ACC112 (cell line): ENCODE measurements around the gene RXRA.

ENCODE experiments used
- H2AFZ ChIP-seq: fragments of 200-600 bp; sonication (generic); one replicate; pipeline ENCODE4 v1.6.0; 2017; ENCODE audit warnings: antibody characterized with exemption, low read length; ENCODE audit not compliant: unreplicated experiment
- H3K27ac ChIP-seq: fragments of 200-600 bp; sonication (generic); 2 replicates; pipeline ENCODE4 v1.5.1; 2014; ENCODE audit warnings: low read depth, mild to moderate bottlenecking, antibody characterized with exemption, low read length, moderate library complexity
- H3K27me3 ChIP-seq: fragments of 200-600 bp; sonication (generic); 2 replicates; pipeline ENCODE4 v1.6.1; 2014; ENCODE audit warnings: mild to moderate bottlenecking, antibody characterized with exemption, low read length, moderate library complexity, mixed read lengths; ENCODE audit not compliant: insufficient read depth
- H3K36me3 ChIP-seq: fragments of 200-600 bp; sonication (generic); 2 replicates; pipeline ENCODE4 v1.6.1; 2016; ENCODE audit warnings: mild to moderate bottlenecking, antibody characterized with exemption, low read length, moderate library complexity, mixed read lengths; ENCODE audit not compliant: insufficient read depth
- H3K4me1 ChIP-seq: fragments of 200-600 bp; sonication (generic); one replicate; pipeline ENCODE4 v1.6.1; 2016; ENCODE audit warnings: low read length, mixed read lengths; ENCODE audit not compliant: insufficient read depth, unreplicated experiment, control insufficient read depth
- H3K4me3 ChIP-seq: fragments of 200-600 bp; sonication (generic); 2 replicates; pipeline ENCODE4 v1.5.1; 2014; ENCODE audit warnings: mild to moderate bottlenecking, low read depth, low read length
- H3K79me2 ChIP-seq: fragments of 200-600 bp; sonication (generic); one replicate; pipeline ENCODE4 v1.6.0; 2016; ENCODE audit warnings: low read length; ENCODE audit not compliant: control insufficient read depth, unreplicated experiment, insufficient read depth

The RXRA gene

GRCh38 chr9:134341929-134342745, 15.9 kb downstream of the RXRA start:
- peaks cover 97% of the 10 kb centered on the region for H3K79me2 ChIP-seq
- no peak overlapping the region for H3K4me3 ChIP-seq
- no peaks in the 10 kb centered on the region for H3K36me3 ChIP-seq
- H3K27ac ChIP-seq = no peak overlapping the region
- peaks cover 11% of the 10 kb centered on the region for H3K4me1 ChIP-seq
- no peak overlapping the region for H2AFZ ChIP-seq
- H3K27me3 ChIP-seq = no peaks in the 10 kb centered on the region

GRCh38 chr9:134342746-134343115, 16.5 kb downstream of the RXRA start:
- Histone ChIP-seq H2AFZ (no peak overlapping the region), H3K27ac (no peak overlapping the region), H3K27me3 (no peaks in the 10 kb centered on the region), H3K4me3 (no peak overlapping the region), H3K4me1 (peaks cover 11% of the 10 kb centered on the region), H3K36me3 (no peaks in the 10 kb centered on the region), H3K79me2 (peaks cover 97% of the 10 kb centered on the region)

- Histone ChIP-seq H3K27me3 (no peaks in the 10 kb centered on the region), H3K27ac (no peak overlapping the region), H3K79me2 (peaks cover 97% of the 10 kb centered on the region), H3K4me1 (peaks cover 11% of the 10 kb centered on the region), H3K4me3 (no peak overlapping the region), H2AFZ (no peak overlapping the region), H3K36me3 (no peaks in the 10 kb centered on the region)
These were observed 17.4 kb downstream of the RXRA start for GRCh38 chr9:134343637-134344036.

GRCh38 chr9:134344068-134344799, 18.0 kb downstream of the RXRA start:
- Histone ChIP-seq H3K27ac (no peak overlapping the region), H3K36me3 (no peaks in the 10 kb centered on the region), H3K79me2 (peaks cover 97% of the 10 kb centered on the region), H3K27me3 (no peaks in the 10 kb centered on the region), H3K4me3 (no peak overlapping the region), H3K4me1 (peaks cover 11% of the 10 kb centered on the region), H2AFZ (no peak overlapping the region)

GRCh38 chr9:134344800-134345310, 18.6 kb downstream of the RXRA start:
- Histone ChIP-seq H3K27me3 (no peaks in the 10 kb centered on the region), H3K27ac (no peak overlapping the region), H3K36me3 (no peaks in the 10 kb centered on the region), H3K79me2 (peaks cover 94% of the 10 kb centered on the region), H2AFZ (no peak overlapping the region), H3K4me1 (peaks cover 11% of the 10 kb centered on the region), H3K4me3 (no peak overlapping the region)

- Histone ChIP-seq H3K27me3 (no peaks in the 10 kb centered on the region), H3K4me3 (no peak overlapping the region), H3K27ac (no peak overlapping the region), H3K4me1 (peaks cover 11% of the 10 kb centered on the region), H2AFZ (no peak overlapping the region), H3K36me3 (no peaks in the 10 kb centered on the region), H3K79me2 (peaks cover 89% of the 10 kb centered on the region)
These were observed 19.5 kb downstream of the RXRA start for GRCh38 chr9:134345737-134346136.

GRCh38 chr9:134346151-134346550, 19.9 kb downstream of the RXRA start:
- H2AFZ ChIP-seq = no peak overlapping the region
- H3K36me3 ChIP-seq = no peaks in the 10 kb centered on the region
- no peak overlapping the region for H3K27ac ChIP-seq
- H3K27me3 ChIP-seq = no peaks in the 10 kb centered on the region
- H3K4me1 ChIP-seq = peaks cover 11% of the 10 kb centered on the region
- H3K4me3 ChIP-seq = no peak overlapping the region
- H3K79me2 ChIP-seq = peaks cover 88% of the 10 kb centered on the region

GRCh38 chr9:134346840-134347583, 20.8 kb downstream of the RXRA start:
- H3K36me3 ChIP-seq = no peaks in the 10 kb centered on the region
- peaks cover 11% of the 10 kb centered on the region for H3K4me1 ChIP-seq
- no peak overlapping the region for H2AFZ ChIP-seq
- no peak overlapping the region for H3K27ac ChIP-seq
- H3K27me3 ChIP-seq = no peaks in the 10 kb centered on the region
- no peak overlapping the region for H3K4me3 ChIP-seq
- H3K79me2 ChIP-seq = peaks cover 84% of the 10 kb centered on the region

- Histone ChIP-seq H3K36me3 (no peaks in the 10 kb centered on the region), H2AFZ (no peak overlapping the region), H3K79me2 (peaks cover 75% of the 10 kb centered on the region), H3K27ac (no peak overlapping the region), H3K4me1 (peaks cover 11% of the 10 kb centered on the region), H3K4me3 (no peak overlapping the region), H3K27me3 (no peaks in the 10 kb centered on the region)
These were observed 21.7 kb downstream of the RXRA start for GRCh38 chr9:134347996-134348395.

GRCh38 chr9:134348404-134349155, 22.3 kb downstream of the RXRA start:
- H3K36me3 ChIP-seq = no peaks in the 10 kb centered on the region
- peaks cover 11% of the 10 kb centered on the region for H3K4me1 ChIP-seq
- no peak overlapping the region for H2AFZ ChIP-seq
- H3K4me3 ChIP-seq = no peak overlapping the region
- no peak overlapping the region for H3K27ac ChIP-seq
- H3K27me3 ChIP-seq = no peaks in the 10 kb centered on the region
- peaks cover 72% of the 10 kb centered on the region for H3K79me2 ChIP-seq
